IPS-NIHi11 (cell line): ENCODE data around the gene RFX2.
"Not testable (repeated sequence)": the region's sequence is repeated elsewhere in the genome, so short reads cannot be mapped to it uniquely, and the experiment has no call there.

Source experiments
- DNase-seq: peaks from one replicate; pipeline ENCODE4 v3.0.0; 2012; ENCODE audit warnings: mixed read lengths, low spot score

Gene RFX2

GRCh38 chr19:6012426-6013170 is 97.7 kb downstream of the RFX2 start:
- no peak for DNase-seq

- no peak for DNase-seq
Observed at GRCh38 chr19:6011794-6012193, 98.5 kb downstream of the RFX2 start.

GRCh38 chr19:6011206-6011605 is 99.1 kb downstream of the RFX2 start:
- DNase-seq = no peak

GRCh38 chr19:6010107-6010506 is 100.2 kb downstream of the RFX2 start:
- DNase-seq = no peak

GRCh38 chr19:6007866-6008265 is 102.4 kb downstream of the RFX2 start:
- no peak for DNase-seq

GRCh38 chr19:6006896-6007295 is 103.4 kb downstream of the RFX2 start:
- no peak for DNase-seq

GRCh38 chr19:6006070-6006446 is 104.2 kb downstream of the RFX2 start:
- DNase-seq = not testable (repeated sequence)

GRCh38 chr19:6005321-6006069 is 104.8 kb downstream of the RFX2 start:
- no peak for DNase-seq

GRCh38 chr19:6003976-6004375 is 106.3 kb downstream of the RFX2 start:
- no peak for DNase-seq

- DNase-seq = no peak
Observed at GRCh38 chr19:6002591-6002990, 107.7 kb downstream of the RFX2 start.

GRCh38 chr19:6000228-6000847 is 110.0 kb downstream of the RFX2 start:
- no peak for DNase-seq

GRCh38 chr19:5999693-6000092 is 110.6 kb downstream of the RFX2 start:
- no peak for DNase-seq

GRCh38 chr19:5997371-5997770 is 112.9 kb downstream of the RFX2 start:
- DNase-seq = peak; percentile 65

- DNase-seq = no peak
Observed at GRCh38 chr19:5996623-5997320, 113.5 kb downstream of the RFX2 start.

GRCh38 chr19:5996102-5996501 is 114.2 kb downstream of the RFX2 start:
- no peak for DNase-seq

- DNase-seq = no peak
Observed at GRCh38 chr19:5995606-5996005, 114.7 kb downstream of the RFX2 start.

- DNase-seq = no peak
Observed at GRCh38 chr19:5994405-5995165, 115.7 kb downstream of the RFX2 start.

- DNase-seq = no peak
Observed at GRCh38 chr19:5993648-5994358, 116.5 kb downstream of the RFX2 start.

GRCh38 chr19:5993201-5993600 is 117.1 kb downstream of the RFX2 start:
- DNase-seq = no peak

GRCh38 chr19:5992756-5993155 is 117.5 kb downstream of the RFX2 start:
- DNase-seq = no peak

- DNase-seq = no peak
Observed at GRCh38 chr19:5991244-5991838, 119.0 kb downstream of the RFX2 start.
